Stimulated activated CD4-positive, alpha-beta T cell treated with anti-CD3 and anti-CD28 coated beads, Interleukin-4, amount 100 ng/mL, for 24 hours (primary cell): ENCODE measurements around the gene AP5M1.
"Not testable (repeated sequence)": the region's sequence is repeated elsewhere in the genome, so short reads cannot be mapped to it uniquely, and the experiment has no call there.

Experiments used
- DNase-seq: peaks from one replicate; pipeline ENCODE4 v3.0.0-alpha.2; 2020

The AP5M1 gene

GRCh38 chr14:57291692-57292647 is 23.2 kb downstream of the AP5M1 start:
- DNase-seq = no peak

GRCh38 chr14:57293866-57294837 is 25.4 kb downstream of the AP5M1 start:
- no peak for DNase-seq

DNA sequence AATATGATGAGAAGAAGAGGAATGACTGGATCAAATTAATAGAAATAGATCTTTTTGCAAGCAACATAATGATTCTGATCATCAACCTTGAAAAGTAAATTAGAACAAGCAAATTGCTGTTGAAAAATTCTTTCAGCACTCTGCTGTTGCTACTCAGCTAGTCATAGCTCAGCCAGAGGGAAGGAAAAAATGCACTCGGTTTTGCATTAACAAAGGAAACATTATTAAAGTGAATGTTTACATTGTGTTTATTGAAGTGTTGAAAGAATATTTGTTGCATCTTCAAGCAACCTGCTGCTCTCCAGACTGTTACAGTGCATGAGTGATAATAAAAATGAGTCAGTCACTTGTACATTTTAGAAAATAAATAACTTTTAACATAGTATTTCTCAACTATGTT is 26.5 kb downstream of the AP5M1 start:
- no peak for DNase-seq

DNA sequence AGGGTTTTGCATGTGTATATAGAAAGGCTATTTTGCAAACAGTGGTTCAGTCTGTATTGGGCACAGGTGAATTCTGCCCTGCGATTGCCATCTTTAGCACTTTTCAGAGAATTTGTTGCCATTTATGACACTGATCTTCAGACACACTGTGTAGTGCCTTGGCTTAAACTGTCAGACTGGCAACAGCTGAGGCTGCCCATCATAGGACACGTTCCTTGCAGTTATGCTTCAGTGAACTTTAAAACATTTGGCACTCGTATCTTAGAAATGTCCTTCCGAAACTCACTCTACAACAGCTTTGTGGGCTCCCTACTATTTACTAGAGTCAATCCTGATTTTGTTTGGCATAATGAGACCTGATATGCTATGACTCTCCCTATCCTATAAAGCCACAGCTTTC is 29.1 kb downstream of the AP5M1 start:
- no peak for DNase-seq

- DNase-seq = no peak
Observed at GRCh38 chr14:57299511-57299910, 30.7 kb downstream of the AP5M1 start.

DNA sequence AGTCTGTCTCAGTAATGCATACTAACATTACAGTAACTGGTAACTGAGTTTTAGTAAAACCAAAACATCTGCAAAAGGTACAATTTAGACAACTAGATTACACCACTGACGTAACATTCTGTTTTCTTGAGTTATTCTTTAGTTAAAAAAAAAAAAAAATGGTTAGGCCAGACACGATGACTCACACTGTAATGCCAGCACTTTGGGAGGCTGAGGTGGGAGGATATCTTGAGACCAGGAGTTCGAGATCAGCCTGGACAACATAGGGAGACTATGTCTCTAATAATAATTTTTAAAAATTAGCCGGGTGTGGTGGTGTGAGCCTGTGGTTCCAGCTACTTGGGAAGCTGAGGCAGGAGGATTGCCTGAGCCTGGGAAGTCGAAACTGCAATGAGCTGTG is 34.1 kb downstream of the AP5M1 start:
- no peak for DNase-seq

- no peak for DNase-seq
Observed at GRCh38 chr14:57314396-57315089, 45.8 kb downstream of the AP5M1 start.

GRCh38 chr14:57317248-57317833 is 48.6 kb downstream of the AP5M1 start:
- peak; percentile 79 for DNase-seq

GRCh38 chr14:57319636-57320192 is 50.9 kb downstream of the AP5M1 start:
- DNase-seq = no peak

DNA sequence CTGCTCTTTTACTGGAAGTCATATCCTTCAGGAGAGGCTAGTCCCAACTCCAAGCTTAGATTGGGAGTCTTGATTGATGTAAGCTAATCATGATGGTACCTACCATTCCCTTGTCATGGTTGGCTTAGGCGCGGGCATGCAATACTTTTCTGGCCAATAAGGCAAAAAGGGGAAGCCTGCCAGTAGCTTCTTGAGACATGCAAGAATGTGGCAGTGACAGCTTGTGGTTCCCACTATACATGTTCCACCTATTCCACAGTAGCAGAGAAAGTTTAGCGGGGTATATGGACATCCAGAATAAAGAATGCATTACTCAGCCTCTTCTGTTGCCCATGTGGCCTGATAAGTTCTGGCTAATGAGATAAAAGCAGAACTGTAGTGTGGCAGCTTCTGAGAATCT is 55.0 kb downstream of the AP5M1 start:
- DNase-seq = no peak

GRCh38 chr14:57326253-57326652 is 57.5 kb downstream of the AP5M1 start:
- no peak for DNase-seq

DNA sequence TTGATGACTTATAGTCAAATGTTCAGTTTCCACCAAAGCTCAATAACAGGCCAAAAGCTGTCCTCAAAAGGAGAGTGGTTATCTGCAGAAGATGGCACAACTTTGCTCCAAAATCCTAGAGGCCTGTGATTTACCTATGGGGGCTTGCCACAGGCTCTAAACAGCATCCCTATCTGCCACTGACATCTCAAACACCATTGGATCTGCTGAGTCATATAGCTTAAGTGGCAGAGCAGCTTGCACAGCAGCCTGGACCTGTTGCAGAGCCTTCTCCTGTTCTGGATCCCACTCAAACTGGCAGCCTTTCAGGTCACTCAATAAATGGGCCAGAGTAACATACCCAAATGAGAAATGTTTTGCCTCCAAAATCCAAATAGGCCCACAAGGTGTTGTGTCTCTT is 61.1 kb downstream of the AP5M1 start:
- DNase-seq = no peak

DNA sequence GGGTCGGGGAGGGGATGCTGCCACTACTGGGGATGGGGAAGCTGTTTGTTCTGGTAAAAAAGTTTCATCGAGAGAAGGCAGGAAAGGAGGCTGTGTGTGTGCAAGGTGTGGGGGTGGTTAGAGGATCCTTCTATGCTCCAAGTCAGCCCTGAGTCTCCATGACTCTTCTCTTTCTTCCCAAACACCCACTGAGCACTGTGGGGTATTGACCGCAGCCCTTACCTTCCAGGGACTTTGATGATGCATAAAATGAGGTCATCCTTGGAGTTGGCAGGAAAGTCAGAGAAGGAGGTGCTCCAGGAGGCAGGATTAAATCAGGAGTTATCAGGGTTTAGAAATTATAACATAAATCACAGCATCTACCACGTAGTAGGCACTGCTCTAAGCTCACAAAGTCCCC is 63.7 kb downstream of the AP5M1 start:
- DNase-seq = not testable (repeated sequence)

DNA sequence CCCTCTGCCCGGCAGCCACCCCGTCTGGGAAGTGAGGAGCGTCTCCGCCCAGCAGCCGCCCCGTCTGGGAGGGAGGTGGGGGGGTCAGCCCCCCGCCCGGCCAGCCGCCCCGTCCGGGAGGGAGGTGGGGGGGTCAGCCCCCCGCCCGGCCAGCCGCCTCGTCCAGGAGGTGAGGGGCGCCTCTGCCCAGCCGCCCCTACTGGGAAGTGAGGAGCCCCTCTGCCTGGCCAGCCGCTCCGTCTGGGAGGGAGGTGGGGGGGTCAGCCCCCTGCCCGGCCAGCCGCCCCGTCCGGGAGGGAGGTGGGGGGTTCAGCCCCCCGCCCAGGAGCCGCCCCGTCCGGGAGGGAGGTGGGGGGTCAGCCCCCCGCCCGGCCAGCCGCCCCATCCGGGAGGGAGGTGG is 65.0 kb downstream of the AP5M1 start:
- not testable (repeated sequence) for DNase-seq

GRCh38 chr14:57343545-57344297 is 75.0 kb downstream of the AP5M1 start:
- DNase-seq = not testable (repeated sequence)

GRCh38 chr14:57345106-57345505 is 76.3 kb downstream of the AP5M1 start:
- DNase-seq = no peak

DNA sequence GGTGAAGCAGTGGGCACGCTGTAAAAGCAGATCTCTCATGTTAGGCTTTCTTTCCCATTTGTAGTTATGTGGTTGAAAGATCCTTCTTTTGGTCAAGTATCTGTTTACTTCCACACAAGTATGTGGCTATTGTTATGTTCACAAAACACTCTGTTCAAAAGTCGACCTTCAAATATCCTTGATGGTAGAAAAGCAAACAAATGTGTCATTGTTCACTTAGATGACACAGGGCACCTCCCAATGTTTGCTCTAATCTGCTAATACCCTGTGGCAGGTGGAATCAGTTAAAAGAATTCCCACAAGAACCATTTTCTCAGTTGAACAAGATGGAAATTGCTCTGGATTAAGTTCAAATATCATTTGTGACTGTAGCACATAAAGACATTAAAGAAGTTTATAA is 78.0 kb downstream of the AP5M1 start:
- DNase-seq = no peak
